HG02642 (cell line): ENCODE measurements around the gene CCDC180.

Experiments used
- ATAC-seq: cut with Tn5 transposase; IDR thresholded peaks from one replicate; pipeline ENCODE4 v1.9.1; 2021; ENCODE audit warnings: mild to moderate bottlenecking; ENCODE audit not compliant: unreplicated experiment, poor library complexity

Gene CCDC180

DNA sequence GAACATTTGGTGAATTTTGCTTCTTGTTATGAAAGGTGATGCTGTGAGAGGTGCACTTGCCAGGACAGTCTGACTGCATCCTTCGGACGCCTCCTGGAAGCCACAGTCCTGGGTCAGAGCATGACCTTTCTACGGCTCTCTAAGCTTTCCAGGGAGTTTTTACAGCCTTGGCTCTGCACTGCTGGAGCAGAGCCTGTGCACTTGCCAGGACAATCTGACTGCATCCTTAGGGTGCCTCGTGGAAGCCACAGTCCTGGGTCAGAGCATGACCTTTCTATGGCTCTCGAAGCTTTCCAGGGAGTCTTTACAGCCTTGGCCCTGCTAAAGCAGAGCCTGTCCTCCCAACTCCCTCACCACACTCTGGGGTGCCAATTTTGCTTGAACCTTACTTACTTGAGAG, 49.6 kb downstream of the CCDC180 start:
- ATAC-seq = no peak
